HFFc6 (cell line): ENCODE results near the gene MMD. TPM values are rescaled to one million over a fixed set of nuclear protein-coding genes. Genes with fewer than 3 reads are reported as not detected.
A peak's percentile ranks its signal among the peaks of the same experiment; 100 is the strongest.

Source experiments
- DNase-seq: peaks from one replicate; pipeline ENCODE4 v3.0.0-alpha.2; 2018
- H3K27ac Mint-ChIP-seq: 2 replicates; pipeline ENCODE4 v1.8.0; 2020; ENCODE audit warnings: mild to moderate bottlenecking, mixed read lengths
- H3K27me3 Mint-ChIP-seq: 2 replicates; pipeline ENCODE4 v1.8.0; 2021; ENCODE audit warnings: mild to moderate bottlenecking, moderate library complexity, mixed read lengths; ENCODE audit not compliant: insufficient read depth
- H3K36me3 Mint-ChIP-seq: 2 replicates; pipeline ENCODE4 v1.8.0; 2021; ENCODE audit warnings: low read depth, mixed read lengths
- H3K4me1 Mint-ChIP-seq: 2 replicates; pipeline ENCODE4 v1.8.0; 2020; ENCODE audit warnings: low read depth, mixed read lengths
- H3K4me3 Mint-ChIP-seq: 2 replicates; pipeline ENCODE4 v1.8.0; 2020; ENCODE audit warnings: mild to moderate bottlenecking, moderate library complexity, mixed read lengths
- H3K9me3 Mint-ChIP-seq: 2 replicates; pipeline ENCODE4 v1.8.0; 2020; ENCODE audit warnings: mild to moderate bottlenecking, mixed read lengths
- total RNA-seq, 6 experiments: library from RNA; stranded (reverse); fragmentation: NEBNext Ultra II Directional; extraction: Animal tissue kit (Norgen Biotek cat#: 25700); gene quantifications; 2 replicates in 1 of 6; 3 replicates in 5 of 6; pipeline ENCODE4 v1.2.3, GENCODE V29; 2021
- TF ChIP-seq, protein P1 (sequence below): fragments of 200-600 bp; sonication (generic); IDR thresholded peaks from 2 replicates; pipeline ENCODE4 v1.5.0; 2021; ENCODE audit warnings: antibody characterized with exemption, mild to moderate bottlenecking

MMD gene
- total RNA-seq, 6 experiments from 2014 or later, result 2.1 to 4.0 (median 3.6) TPM

DNA sequence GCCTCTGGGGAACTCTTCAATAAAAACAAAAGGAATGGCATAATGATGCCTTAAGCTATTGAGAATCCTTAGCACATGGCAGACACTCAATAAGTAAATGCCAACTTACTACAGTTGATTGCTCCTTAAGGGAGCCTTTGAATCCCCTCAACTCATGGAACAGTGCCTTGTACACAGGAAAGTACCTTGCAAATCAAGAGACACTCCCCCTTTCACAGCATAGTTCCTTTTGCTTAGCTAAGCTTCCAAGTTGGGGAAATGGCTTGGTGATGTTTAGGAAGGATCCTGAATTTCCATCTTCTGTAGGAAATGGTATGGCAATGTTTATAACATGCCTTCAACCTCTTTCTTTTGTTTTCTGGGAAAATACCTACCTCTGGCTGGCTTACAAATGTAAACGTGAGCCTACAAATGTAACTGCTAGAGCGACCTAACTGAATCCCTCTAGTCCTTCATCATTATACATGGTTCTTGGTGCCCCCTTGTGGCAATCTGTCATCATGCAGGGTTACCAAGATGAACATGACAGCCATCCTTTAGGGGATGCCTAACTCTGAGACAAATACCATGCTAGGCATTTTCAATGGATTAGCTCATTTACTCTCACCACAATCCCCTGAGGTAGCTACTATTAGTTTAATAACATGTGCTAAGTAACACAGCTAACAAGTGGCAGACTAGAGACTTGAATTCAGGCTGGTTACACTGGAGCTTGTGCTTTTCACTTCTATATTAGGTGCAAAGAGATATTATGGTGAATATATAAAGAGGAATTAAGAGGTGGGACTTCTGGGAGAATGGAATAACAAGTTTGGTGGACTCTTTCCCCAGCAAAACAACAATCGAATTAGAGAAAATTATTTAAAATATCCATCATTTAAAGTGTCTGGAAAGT is 65.0 kb downstream of the MMD start:
- peak; percentile 64 for DNase-seq
- Mint-ChIP-seq H3K4me3 (no peak overlapping the region), H3K9me3 (no peaks in the 10 kb centered on the region), H3K36me3 (no peaks in the 10 kb centered on the region), H3K27ac (no peak overlapping the region), H3K4me1 (no peaks in the 10 kb centered on the region), H3K27me3 (peaks cover 7% of the 10 kb centered on the region)
- TF ChIP-seq, protein P1, sequence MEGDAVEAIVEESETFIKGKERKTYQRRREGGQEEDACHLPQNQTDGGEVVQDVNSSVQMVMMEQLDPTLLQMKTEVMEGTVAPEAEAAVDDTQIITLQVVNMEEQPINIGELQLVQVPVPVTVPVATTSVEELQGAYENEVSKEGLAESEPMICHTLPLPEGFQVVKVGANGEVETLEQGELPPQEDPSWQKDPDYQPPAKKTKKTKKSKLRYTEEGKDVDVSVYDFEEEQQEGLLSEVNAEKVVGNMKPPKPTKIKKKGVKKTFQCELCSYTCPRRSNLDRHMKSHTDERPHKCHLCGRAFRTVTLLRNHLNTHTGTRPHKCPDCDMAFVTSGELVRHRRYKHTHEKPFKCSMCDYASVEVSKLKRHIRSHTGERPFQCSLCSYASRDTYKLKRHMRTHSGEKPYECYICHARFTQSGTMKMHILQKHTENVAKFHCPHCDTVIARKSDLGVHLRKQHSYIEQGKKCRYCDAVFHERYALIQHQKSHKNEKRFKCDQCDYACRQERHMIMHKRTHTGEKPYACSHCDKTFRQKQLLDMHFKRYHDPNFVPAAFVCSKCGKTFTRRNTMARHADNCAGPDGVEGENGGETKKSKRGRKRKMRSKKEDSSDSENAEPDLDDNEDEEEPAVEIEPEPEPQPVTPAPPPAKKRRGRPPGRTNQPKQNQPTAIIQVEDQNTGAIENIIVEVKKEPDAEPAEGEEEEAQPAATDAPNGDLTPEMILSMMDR, result peak; percentile 90

DNA sequence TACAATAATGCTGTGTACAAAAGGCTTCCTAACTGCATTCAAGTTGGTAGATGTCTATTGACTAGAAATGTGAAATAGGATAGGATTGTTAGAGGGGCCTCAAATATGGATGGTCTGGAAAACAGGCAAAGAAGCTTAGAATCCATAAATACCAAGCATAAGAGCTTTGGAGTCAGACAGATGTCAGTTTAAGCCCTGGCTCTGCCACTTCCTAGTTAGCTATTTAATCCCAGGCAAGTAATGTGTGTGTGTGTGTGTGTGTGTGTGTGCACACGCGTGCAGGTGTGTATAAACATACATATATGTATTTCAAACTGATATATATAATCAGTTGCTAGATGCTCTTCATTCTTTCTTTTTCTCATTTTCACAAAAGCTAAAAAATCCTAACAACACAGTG is 66.7 kb downstream of the MMD start:
- Mint-ChIP-seq H3K4me1 (no peaks in the 10 kb centered on the region), H3K9me3 (no peaks in the 10 kb centered on the region), H3K36me3 (no peaks in the 10 kb centered on the region), H3K27ac (no peak overlapping the region), H3K4me3 (no peak overlapping the region), H3K27me3 (peaks cover 6% of the 10 kb centered on the region)
- TF ChIP-seq, protein P1, result no peak
- no peak for DNase-seq

DNA sequence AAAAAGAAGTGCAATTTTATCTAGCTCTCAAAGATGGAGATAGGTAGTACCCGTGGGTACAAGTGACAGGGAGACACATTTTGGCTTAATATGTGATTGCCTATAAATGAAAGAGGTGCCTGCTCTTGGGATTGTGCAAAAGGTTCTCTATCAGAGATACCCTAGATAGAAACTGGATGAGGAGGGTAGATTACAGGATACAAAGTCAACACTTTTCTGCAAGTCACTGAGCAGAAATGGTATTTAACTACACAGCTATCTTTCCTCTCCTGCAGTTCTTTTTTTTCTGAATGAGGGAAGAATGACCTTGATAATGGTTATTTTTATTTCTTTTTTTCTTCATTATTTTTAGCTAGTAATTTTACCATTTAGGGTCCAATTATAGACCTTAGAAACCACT is 67.6 kb downstream of the MMD start:
- TF ChIP-seq, protein P1, result no peak
- H3K9me3 Mint-ChIP-seq, result no peaks in the 10 kb centered on the region
- no peak overlapping the region for H3K4me3 Mint-ChIP-seq
- H3K27ac Mint-ChIP-seq, result no peak overlapping the region
- DNase-seq, result no peak
- H3K27me3 Mint-ChIP-seq, result peaks cover 7% of the 10 kb centered on the region
- no peaks in the 10 kb centered on the region for H3K36me3 Mint-ChIP-seq
- H3K4me1 Mint-ChIP-seq, result no peaks in the 10 kb centered on the region

DNA sequence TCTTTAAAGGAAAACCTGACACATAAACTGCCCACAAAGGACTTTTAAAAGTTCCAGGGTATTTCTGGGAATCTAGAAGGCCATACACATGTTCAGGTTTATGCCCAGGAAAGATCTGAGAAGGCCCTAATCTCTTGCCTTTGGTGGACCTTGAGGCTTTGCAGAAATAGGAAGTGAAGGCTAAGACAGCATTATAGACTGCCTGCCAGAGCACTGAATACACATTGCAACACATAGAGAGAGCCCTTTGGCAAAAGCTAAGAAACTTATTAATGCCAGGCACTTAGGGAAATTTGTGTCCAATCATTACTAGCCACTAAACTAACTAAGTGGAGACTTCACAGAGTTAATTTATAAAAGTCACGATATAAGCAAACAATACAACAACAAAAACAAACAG is 70.4 kb downstream of the MMD start:
- H3K9me3 Mint-ChIP-seq, result no peaks in the 10 kb centered on the region
- H3K27ac Mint-ChIP-seq, result no peak overlapping the region
- H3K4me1 Mint-ChIP-seq, result peaks cover 13% of the 10 kb centered on the region
- TF ChIP-seq, protein P1, result no peak
- no peak overlapping the region for H3K4me3 Mint-ChIP-seq
- no peak for DNase-seq
- H3K27me3 Mint-ChIP-seq, result peaks cover 7% of the 10 kb centered on the region
- no peaks in the 10 kb centered on the region for H3K36me3 Mint-ChIP-seq

DNA sequence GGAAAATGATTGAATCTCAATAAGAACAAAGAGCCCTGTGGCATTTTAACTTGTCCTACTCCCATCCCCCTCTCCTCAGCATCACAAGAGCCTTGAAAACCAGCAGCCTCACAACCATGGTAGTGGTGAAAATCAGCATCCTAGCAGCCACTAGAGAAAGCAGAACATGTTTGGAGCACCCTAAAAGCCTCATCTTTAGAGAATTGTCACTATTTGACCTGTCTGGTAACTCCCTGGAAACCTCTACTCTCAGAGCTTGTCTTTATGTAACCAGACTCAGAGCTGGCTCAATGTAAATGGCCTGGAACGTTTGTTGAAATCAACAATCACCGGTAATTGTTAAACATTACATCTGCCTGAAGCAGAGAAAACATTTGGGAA is 70.8 kb downstream of the MMD start:
- peaks cover 4% of the 10 kb centered on the region for H3K27me3 Mint-ChIP-seq
- TF ChIP-seq, protein P1, result no peak
- no peaks in the 10 kb centered on the region for H3K9me3 Mint-ChIP-seq
- peaks cover 13% of the 10 kb centered on the region for H3K4me1 Mint-ChIP-seq
- H3K36me3 Mint-ChIP-seq, result no peaks in the 10 kb centered on the region
- H3K27ac Mint-ChIP-seq, result no peak overlapping the region
- no peak for DNase-seq
- no peak overlapping the region for H3K4me3 Mint-ChIP-seq
